GM10248 (cell line): ENCODE data around the gene PDE11A.

Experiments used
- CTCF ChIA-PET: fragments of 300-600 bp; sonication (Branson Sonifier 250); formaldehyde crosslinking; extraction: SDS; loops from one replicate; lab custom pipeline; 2021; ENCODE audit warnings: antibody characterized with exemption; lab: Yijun Ruan, JAX
- POLR2A ChIA-PET: fragments of 350-650 bp; sonication (Branson Sonifier 250); formaldehyde crosslinking; extraction: SDS; loops from one replicate; lab custom pipeline; 2020; ENCODE audit warnings: antibody characterized with exemption; lab: Yijun Ruan, JAX
- DNase-seq: peaks from one replicate; pipeline ENCODE4 v3.0.0; 2012; ENCODE audit errors: extremely low spot score
- CTCF ChIP-seq: IDR thresholded peaks from 2 replicates; pipeline ENCODE4 v1.5.1; 2012; ENCODE audit warnings: mild to moderate bottlenecking, low read depth; ENCODE audit errors: extremely low read depth, missing control alignments, control extremely low read depth

The PDE11A gene

GRCh38 chr2:177784745-177785067 is 287.9 kb downstream of the PDE11A start:
- DNase-seq, result no peak
- POLR2A ChIA-PET, result no interaction called here
- CTCF ChIA-PET, result interaction anchor here (0.9 kb wide), 1 partner anchor 21 kb away, joined by 3 read pairs; no protein-coding TSS in a partner anchor
- no peak for TF ChIP-seq CTCF

- CTCF ChIA-PET, result interaction anchor here (0.9 to 1.1 kb wide), 2 partner anchors 11 to 20 kb away, joined by 3 read pairs; no protein-coding TSS in a partner anchor
- POLR2A ChIA-PET, result no interaction called here
- TF ChIP-seq CTCF, result no peak
- DNase-seq, result no peak
These were observed 288.5 kb downstream of the PDE11A start for GRCh38 chr2:177783835-177784744.

- ChIA-PET POLR2A (no interaction called here), CTCF (interaction anchor here (1.1 kb wide), 1 partner anchor 10 kb away, joined by 3 read pairs; no protein-coding TSS in a partner anchor)
- no peak for DNase-seq
- no peak for TF ChIP-seq CTCF
These were observed 289.5 kb downstream of the PDE11A start for GRCh38 chr2:177783091-177783490.

GRCh38 chr2:177782613-177783012 is 290.0 kb downstream of the PDE11A start:
- DNase-seq, result no peak
- ChIA-PET POLR2A (no interaction called here), CTCF (interaction anchor here (1.1 kb wide), 2 partner anchors 9 kb away, joined by 3 read pairs; no protein-coding TSS in a partner anchor)
- no peak for TF ChIP-seq CTCF

GRCh38 chr2:177778472-177778871 is 294.1 kb downstream of the PDE11A start:
- TF ChIP-seq CTCF, result no peak
- ChIA-PET CTCF (interaction anchor here (0.9 to 1.8 kb wide), 3 partner anchors 12 to 15 kb away, joined by 3 to 9 read pairs (median 7); no protein-coding TSS in a partner anchor), POLR2A (no interaction called here)
- no peak for DNase-seq

GRCh38 chr2:177772529-177772928 is 300.0 kb downstream of the PDE11A start:
- peak; percentile 22 for DNase-seq
- peak; percentile 11 for TF ChIP-seq CTCF

More at GRCh38 chr2:177772529-177772928, 300.0 kb downstream of the PDE11A start:
- ChIA-PET CTCF (interaction anchor here (1.0 to 2.8 kb wide), 8 partner anchors 8 to 104 kb away, joined by 3 to 16 read pairs (median 4); no protein-coding TSS in a partner anchor), POLR2A (no interaction called here)
